H1 (cell line): ENCODE data around the gene TECPR2. TPM values are rescaled to one million over a fixed set of nuclear protein-coding genes. Genes with fewer than 3 reads are reported as not detected.

Source experiments
- CTCF ChIA-PET: fragments of 300-600 bp; sonication (Branson Sonifier 250); formaldehyde crosslinking; loops from one replicate; lab custom pipeline; 2021; ENCODE audit not compliant: partially characterized antibody; lab: Charles Lee
- POLR2A ChIA-PET: fragments of 300-600 bp; sonication (Branson Sonifier 250); formaldehyde crosslinking; loops from one replicate; lab custom pipeline; 2021; ENCODE audit warnings: inconsistent platforms; ENCODE audit not compliant: partially characterized antibody; lab: Charles Lee
- DNase-seq, 2 experiments: peaks; one replicate each; pipeline versions ENCODE4 v3.0.0 to v3.0.0-alpha.2; 2010 to 2022; ENCODE audit warnings: low spot score in 2 of 2, low read depth in 1 of 2, mixed read lengths in 1 of 2
- FAIRE-seq: peaks from 2 replicates; lab custom pipeline; 2011; peaks lifted over from hg19 to GRCh38; lab: Jason Lieb, UNC
- H2AFZ ChIP-seq: 2 replicates; pipeline ENCODE4 v1.8.1; 2012; ENCODE audit warnings: low read length, inconsistent platforms
- H2AK5ac ChIP-seq: 2 replicates; pipeline ENCODE4 v1.6.1; 2013; ENCODE audit warnings: low read depth, low read length
- H2BK120ac ChIP-seq: replicated peaks from 2 replicates; pipeline ENCODE3; 2013; ENCODE audit warnings: low read depth, low read length, inconsistent platforms
- H2BK12ac ChIP-seq: 2 replicates; pipeline ENCODE4 v1.6.1; 2013; ENCODE audit warnings: low read depth, low read length
- H2BK15ac ChIP-seq: 2 replicates; pipeline ENCODE4 v1.6.1; 2013; ENCODE audit warnings: low read length
- H2BK20ac ChIP-seq: 2 replicates; pipeline ENCODE4 v1.6.1; 2013; ENCODE audit warnings: low read length
- H2BK5ac ChIP-seq: 2 replicates; pipeline ENCODE4 v1.6.1; 2013; ENCODE audit warnings: low read depth, low read length
- H3K14ac ChIP-seq: 2 replicates; pipeline ENCODE4 v1.6.1; 2013; ENCODE audit warnings: inconsistent platforms; ENCODE audit not compliant: insufficient read length
- H3K18ac ChIP-seq: 2 replicates; pipeline ENCODE4 v1.6.1; 2013; ENCODE audit warnings: low read length; ENCODE audit errors: extremely low read depth
- H3K23ac ChIP-seq: 2 replicates; pipeline ENCODE4 v1.6.1; 2013; ENCODE audit warnings: inconsistent platforms; ENCODE audit not compliant: insufficient read length
- H3K23me2 ChIP-seq: 2 replicates; pipeline ENCODE4 v1.6.1; 2013; ENCODE audit warnings: low read depth, low read length
- H3K27ac ChIP-seq: 2 replicates; pipeline ENCODE4 v1.6.1; 2011; ENCODE audit warnings: low read depth, low read length, inconsistent platforms
- H3K27me3 ChIP-seq, 4 experiments: replicated peaks in 1 of 4; 1 replicate in 1 of 4; 2 replicates in 3 of 4; pipeline versions ENCODE4 v1.6.1 to v1.8.1; 2011 to 2013; ENCODE audit warnings: low read length in 3 of 4, mild to moderate bottlenecking in 3 of 4, inconsistent platforms in 2 of 4, mixed read lengths in 2 of 4, moderate library complexity in 1 of 4; ENCODE audit not compliant: control insufficient read depth in 3 of 4, insufficient read depth in 3 of 4; ENCODE audit errors: extremely low read depth in 1 of 4
- H3K36me3 ChIP-seq, 4 experiments: 2 replicates each; pipeline versions ENCODE4 v1.6.1 to v1.8.1; 2011 to 2013; ENCODE audit warnings: mild to moderate bottlenecking in 4 of 4, low read length in 3 of 4, moderate library complexity in 2 of 4, control low read depth in 1 of 4, inconsistent platforms in 1 of 4; ENCODE audit not compliant: insufficient read depth in 4 of 4, control insufficient read depth in 2 of 4
- H3K4ac ChIP-seq: replicated peaks from 2 replicates; pipeline ENCODE3; 2013; ENCODE audit warnings: low read length, low read depth, mixed read lengths, inconsistent platforms; ENCODE audit not compliant: insufficient read length
- H3K4me1 ChIP-seq, 4 experiments: replicated peaks in 1 of 4; 1 replicate in 1 of 4; 2 replicates in 3 of 4; pipeline versions ENCODE4 v1.6.1 to v1.8.1; 2011 to 2013; ENCODE audit warnings: low read length in 3 of 4, inconsistent platforms in 2 of 4, mixed read lengths in 1 of 4; ENCODE audit not compliant: insufficient read depth in 4 of 4, control insufficient read depth in 3 of 4
- H3K4me2 ChIP-seq, 2 experiments: 2 replicates each; pipeline versions ENCODE4 v1.6.1 to v1.8.1; 2011 to 2013; ENCODE audit warnings: low read depth in 2 of 2, low read length in 2 of 2, control low read depth in 1 of 2, inconsistent platforms in 1 of 2, mild to moderate bottlenecking in 1 of 2; ENCODE audit not compliant: insufficient read depth in 1 of 2
- H3K4me3 ChIP-seq, 4 experiments: fragments of 200-600, 300-600 bp in 1 of 4; sonication (generic), shearing (Covaris generic), sonication (Bioruptor Twin) in 1 of 4; 2 replicates each; pipeline versions ENCODE4 v1.5.1 to v1.8.1; 2011 to 2016; ENCODE audit warnings: low read length in 4 of 4, low read depth in 3 of 4, control low read depth in 2 of 4, inconsistent platforms in 2 of 4, mild to moderate bottlenecking in 2 of 4, mixed read lengths in 1 of 4, moderate library complexity in 1 of 4; ENCODE audit not compliant: insufficient read depth in 2 of 4; ENCODE audit errors: extremely low read depth in 1 of 4
- H3K56ac ChIP-seq: replicated peaks from 2 replicates; pipeline ENCODE3; 2013; ENCODE audit warnings: low read depth, mild to moderate bottlenecking, mixed read lengths, low read length, inconsistent platforms; ENCODE audit not compliant: insufficient read length
- H3K79me1 ChIP-seq: 2 replicates; pipeline ENCODE4 v1.6.1; 2013; ENCODE audit warnings: low read depth, low read length, control low read depth
- H3K79me2 ChIP-seq, 2 experiments: 2 replicates each; pipeline versions ENCODE4 v1.6.1 to v1.8.1; 2012 to 2013; ENCODE audit warnings: low read length in 2 of 2, mild to moderate bottlenecking in 2 of 2, inconsistent platforms in 1 of 2; ENCODE audit not compliant: insufficient read depth in 2 of 2, control insufficient read depth in 1 of 2
- H3K9ac ChIP-seq, 4 experiments: replicated peaks in 1 of 4; 1 replicate in 1 of 4; 2 replicates in 3 of 4; pipeline versions ENCODE4 v1.6.1 to v1.8.1; 2011 to 2013; ENCODE audit warnings: low read depth in 3 of 4, low read length in 3 of 4, control low read depth in 2 of 4, mild to moderate bottlenecking in 2 of 4, moderate library complexity in 2 of 4, inconsistent platforms in 1 of 4; ENCODE audit errors: extremely low read depth in 1 of 4
- H3K9me3 ChIP-seq, 2 experiments: 2 replicates each; pipeline versions ENCODE4 v1.6.1 to v1.8.1; 2012 to 2013; ENCODE audit warnings: mild to moderate bottlenecking in 2 of 2, moderate library complexity in 2 of 2, control low read depth in 1 of 2, inconsistent platforms in 1 of 2, low read depth in 1 of 2, low read length in 1 of 2, mixed read lengths in 1 of 2; ENCODE audit not compliant: insufficient read depth in 2 of 2
- H4K20me1 ChIP-seq, 2 experiments: replicated peaks in 1 of 2; 2 replicates each; pipeline versions ENCODE3 to v1.8.1; 2011 to 2013; ENCODE audit warnings: inconsistent platforms in 2 of 2, low read length in 2 of 2, mild to moderate bottlenecking in 1 of 2; ENCODE audit not compliant: insufficient read depth in 2 of 2, control insufficient read depth in 1 of 2
- H4K5ac ChIP-seq: 2 replicates; pipeline ENCODE4 v1.6.1; 2013; ENCODE audit warnings: low read length, low read depth, mixed read lengths, inconsistent platforms; ENCODE audit not compliant: insufficient read length
- H4K8ac ChIP-seq: 2 replicates; pipeline ENCODE4 v1.8.0; 2013; ENCODE audit warnings: mild to moderate bottlenecking, moderate library complexity, low read length, inconsistent platforms; ENCODE audit not compliant: insufficient read depth; ENCODE audit errors: extremely low read depth
- H4K91ac ChIP-seq: replicated peaks from 2 replicates; pipeline ENCODE3; 2013; ENCODE audit warnings: low read length, mixed read lengths, inconsistent platforms; ENCODE audit not compliant: insufficient read length
- CEBPB ChIP-seq: IDR thresholded peaks from 2 replicates; pipeline ENCODE4 v1.6.1; 2012; ENCODE audit warnings: low read depth, low read length
- GTF2F1 ChIP-seq: IDR thresholded peaks from 2 replicates; pipeline ENCODE4 v1.6.1; 2012; ENCODE audit warnings: low read depth, low read length, improper control_type of control experiment, borderline replicate concordance
- SUZ12 ChIP-seq: fragments of 200-600 bp; sonication (generic); IDR thresholded peaks from 2 replicates; pipeline ENCODE4 v1.6.1; 2012; ENCODE audit warnings: mild to moderate bottlenecking, inconsistent platforms, low read length, moderate library complexity, mixed read lengths
- WGBS, 2 experiments: shearing (Covaris generic) in 1 of 2; methylation state at CpG; one replicate each; pipeline versions ENCODE4 v1.1.6 to v1.1.7; 2013 to 2015; ENCODE audit warnings: low lambda C conversion rate in 2 of 2, mixed read lengths in 2 of 2, inconsistent platforms in 1 of 2, low coverage in 1 of 2, missing lambda C conversion rate in 1 of 2; ENCODE audit not compliant: insufficient replicate concordance in 2 of 2, insufficient coverage in 1 of 2, insufficient read length in 1 of 2; ENCODE audit errors: extremely low coverage in 1 of 2, missing lambda C conversion rate in 1 of 2; 5-methylcytosine and 5-hydroxymethylcytosine counted together
- polyA plus RNA-seq, 7 experiments: library from polyadenylated mRNA; depleted of rRNA in 3 of 7; stranded (reverse) in 5 of 7; unstranded in 2 of 7; fragments of >200 nt in 5 of 7; fragments of 200-250 nt in 2 of 7; gene quantifications; 1 replicate in 5 of 7; 2 replicates in 1 of 7; 4 replicates in 1 of 7; pipeline versions ENCODE4 v1.2.1 to v1.2.3, GENCODE V29; 2011 to 2013; ENCODE audit warnings: missing spikeins in 2 of 7, mixed read lengths in 2 of 7
- total RNA-seq: library from RNA; stranded (reverse); fragmentation: NEBNext Ultra II Directional; extraction: Animal tissue kit (Norgen Biotek cat#: 25700); gene quantifications from 2 replicates; pipeline ENCODE4 v1.2.1, GENCODE V29; 2021

TECPR2 gene
- total and polyA plus RNA-seq, 2 of the 8 experiments (the other 6 are each of a cell fraction or from before 2014, with no cell fraction given), result 6.8 to 19.4 TPM

DNA sequence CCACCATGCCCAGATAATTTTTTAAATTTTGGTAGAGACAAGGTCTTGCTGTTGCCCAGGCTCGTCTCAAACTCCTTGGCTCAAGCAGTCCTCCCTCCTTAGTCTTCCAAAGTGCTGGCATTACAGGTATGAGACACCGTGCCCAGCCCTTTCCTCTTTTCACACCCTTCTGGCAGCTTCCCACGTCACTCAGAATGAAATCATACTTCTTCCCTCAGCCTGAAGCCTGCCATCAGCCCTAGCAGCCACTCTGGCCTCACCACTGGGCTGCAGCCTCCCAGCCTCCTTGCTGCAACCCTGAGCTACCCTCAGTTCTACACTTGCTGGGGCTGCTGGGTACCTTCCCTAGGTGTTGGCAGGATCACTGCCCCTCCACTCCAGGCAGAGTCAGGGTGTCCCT lies 128.6 kb downstream of the TECPR2 start:
- Histone ChIP-seq H4K5ac (no peak overlapping the region), H3K9ac (no peak overlapping the region), H3K23ac (no peak overlapping the region), H2BK20ac (no peak overlapping the region), H2BK120ac (no peak overlapping the region), H3K23me2 (no peaks in the 10 kb centered on the region), H3K4ac (no peak overlapping the region), H3K27me3 (no peaks in the 10 kb centered on the region), H2BK5ac (no peak overlapping the region), H3K4me1 (no peaks in the 10 kb centered on the region), H4K91ac (no peak overlapping the region), H3K79me1 (no peaks in the 10 kb centered on the region), H2AFZ (no peak overlapping the region), H2BK12ac (no peak overlapping the region), H3K14ac (no peak overlapping the region), H3K18ac (no peak overlapping the region; the same call in 1 of the 2 replicates), H3K4me3 (no peak overlapping the region), H3K4me2 (no peak overlapping the region), H3K56ac (no peak overlapping the region), H4K8ac (no peak overlapping the region), H3K9me3 (no peaks in the 10 kb centered on the region), H2BK15ac (no peak overlapping the region), H3K36me3 (no peaks in the 10 kb centered on the region; a peak in 1 of 8 replicates), H3K79me2 (no peaks in the 10 kb centered on the region), H4K20me1 (no peaks in the 10 kb centered on the region), H2AK5ac (no peak overlapping the region), H3K27ac (0 out of 2 replicates have a peak overlapping the region, but pooled peaks have one; percentile 30)
- ChIA-PET POLR2A (no interaction called here), CTCF (interaction anchor here (1.0 to 3.3 kb wide), 3 partner anchors 9 to 209 kb away, joined by 3 to 13 read pairs (median 5); no protein-coding TSS in a partner anchor)
- DNase-seq, result no peak
- 83% methylated on average over 3 of the region's 3 CpGs; no CpG with 5 or more reads in 1 of the 2 experiments for WGBS, 2 experiments
- no peak for TF ChIP-seq SUZ12
- TF ChIP-seq CEBPB, result no peak
- TF ChIP-seq GTF2F1, result no peak
- FAIRE-seq, result no peak
